ENCODE measurements around the gene SLC2A9.

Gene SLC2A9

GRCh38 chr4:9880406-9881197 lies 140.7 kb downstream of the SLC2A9 start:
- no peak for DNase-seq

- DNase-seq, result no peak
These were observed 144.2 kb downstream of the SLC2A9 start for GRCh38 chr4:9877123-9877522.

GRCh38 chr4:9875516-9875915 lies 145.8 kb downstream of the SLC2A9 start:
- DNase-seq, result no peak

GRCh38 chr4:9874385-9874784 lies 146.9 kb downstream of the SLC2A9 start:
- no peak for DNase-seq

GRCh38 chr4:9870165-9870790 lies 151.0 kb downstream of the SLC2A9 start:
- DNase-seq, result no peak

- DNase-seq, result peak; percentile 44 to 86
These were observed 153.4 kb downstream of the SLC2A9 start for GRCh38 chr4:9867751-9868425.

- no peak for DNase-seq
These were observed 154.4 kb downstream of the SLC2A9 start for GRCh38 chr4:9866931-9867330.

- no peak for DNase-seq
These were observed 159.7 kb downstream of the SLC2A9 start for GRCh38 chr4:9861561-9861960.

- DNase-seq, result peak; percentile 53 to 89
These were observed 161.5 kb downstream of the SLC2A9 start for GRCh38 chr4:9859810-9860209.

- no peak for DNase-seq
These were observed 171.8 kb downstream of the SLC2A9 start for GRCh38 chr4:9849538-9849920.

- DNase-seq, result no peak
These were observed 173.1 kb downstream of the SLC2A9 start for GRCh38 chr4:9847968-9848748.

- peak; percentile 29 to 55 for DNase-seq
These were observed 175.4 kb downstream of the SLC2A9 start for GRCh38 chr4:9845791-9846493.

GRCh38 chr4:9841072-9841471 lies 180.2 kb downstream of the SLC2A9 start:
- DNase-seq, result no peak

- peak in 1 of 2 experiments; percentile 12 for DNase-seq
These were observed 185.9 kb downstream of the SLC2A9 start for GRCh38 chr4:9835430-9835829.

- DNase-seq, result no peak
These were observed 187.9 kb downstream of the SLC2A9 start for GRCh38 chr4:9833421-9833820.

- no peak for DNase-seq
These were observed 188.7 kb downstream of the SLC2A9 start for GRCh38 chr4:9832640-9833039.

GRCh38 chr4:9826551-9826950 lies 194.7 kb downstream of the SLC2A9 start:
- DNase-seq, result no peak

- no peak for DNase-seq
These were observed 196.2 kb downstream of the SLC2A9 start for GRCh38 chr4:9825049-9825448.

GRCh38 chr4:9820343-9820742 lies 201.0 kb downstream of the SLC2A9 start:
- no peak for DNase-seq

GRCh38 chr4:9816285-9816684 lies 205.0 kb downstream of the SLC2A9 start:
- DNase-seq, result no peak

- DNase-seq, result peak in 1 of 2 experiments; percentile 32
These were observed 208.6 kb downstream of the SLC2A9 start for GRCh38 chr4:9812501-9813340.

- DNase-seq, result no peak
These were observed 209.5 kb downstream of the SLC2A9 start for GRCh38 chr4:9811806-9812205.
